Activated T-cell treated with anti-CD3 and anti-CD28 coated beads, Interleukin-2, amount 50 U/mL, for 48 hours (primary cell): ENCODE results near the gene GFI1.
"Not testable (repeated sequence)": the region's sequence is repeated elsewhere in the genome, so short reads cannot be mapped to it uniquely, and the experiment has no call there.

Experiments used
- DNase-seq, 2 experiments: peaks; one replicate each; pipeline ENCODE4 v3.0.0-alpha.2; 2020

The GFI1 gene

DNA sequence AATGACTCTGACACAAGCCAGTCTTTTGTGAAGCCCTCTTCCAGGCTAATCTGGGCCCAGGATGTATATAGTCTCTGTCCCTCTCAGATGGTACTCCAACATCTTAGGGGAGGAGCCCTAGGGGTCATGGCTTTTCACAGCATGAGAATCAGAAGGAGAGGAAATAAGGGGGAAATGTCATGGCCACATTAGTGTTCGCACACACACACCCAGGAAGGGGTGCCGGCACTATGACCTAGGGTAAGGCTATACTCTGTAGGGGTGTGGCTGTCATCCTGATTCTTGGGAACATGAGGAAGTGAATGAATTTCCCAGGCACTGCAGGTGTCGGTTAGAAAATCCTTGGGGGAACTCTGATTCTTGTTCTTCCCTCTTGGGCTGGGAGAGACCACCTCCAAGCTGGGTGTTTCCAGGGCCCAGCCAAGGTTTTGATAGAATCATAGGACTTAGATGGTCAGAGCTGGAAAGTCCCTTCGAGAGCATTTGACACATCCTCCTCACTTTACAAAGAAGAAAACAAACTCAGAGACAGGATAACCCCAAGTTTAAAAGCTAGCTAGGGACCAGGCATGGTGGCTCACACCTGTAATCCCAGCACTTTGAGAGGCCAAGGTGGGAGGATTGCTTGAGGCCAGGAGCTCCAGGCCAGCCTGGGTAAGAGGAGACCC, 22.0 kb downstream of the GFI1 start:
- peak in 1 of 2 experiments; percentile 27 for DNase-seq

DNA sequence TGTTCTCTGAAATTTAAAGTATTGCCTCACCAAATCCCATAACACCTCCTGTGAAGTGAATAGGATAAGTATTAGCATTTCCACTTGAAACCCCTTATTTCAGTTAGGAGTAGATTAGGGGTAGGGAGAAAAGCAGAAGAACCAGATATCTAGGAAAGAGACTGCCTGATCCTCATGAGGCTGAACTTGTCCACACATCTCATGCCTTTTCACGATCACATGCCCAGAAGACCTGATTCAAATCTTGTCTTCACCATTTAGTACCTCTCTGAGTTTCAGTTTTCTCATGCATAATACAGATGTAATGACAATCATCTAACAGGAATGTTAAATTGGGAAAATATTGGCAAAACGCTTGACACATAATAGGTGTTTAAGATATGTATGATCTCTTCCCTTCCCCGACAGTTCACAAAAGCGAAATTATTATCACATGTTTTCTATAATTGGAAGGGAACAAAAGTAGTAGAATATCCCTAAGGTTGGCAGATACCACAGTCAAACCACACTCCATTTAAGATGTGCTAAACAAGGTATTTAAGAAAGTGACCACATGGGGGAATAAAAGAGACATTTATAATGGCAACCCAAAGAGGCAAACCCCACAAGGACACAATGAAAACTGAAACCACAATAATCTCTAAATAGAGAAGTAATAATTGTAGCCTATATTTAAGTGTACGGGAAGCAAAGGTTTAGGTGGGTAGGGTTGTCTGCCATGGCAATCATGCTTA, 25.2 kb downstream of the GFI1 start:
- no peak for DNase-seq

DNA sequence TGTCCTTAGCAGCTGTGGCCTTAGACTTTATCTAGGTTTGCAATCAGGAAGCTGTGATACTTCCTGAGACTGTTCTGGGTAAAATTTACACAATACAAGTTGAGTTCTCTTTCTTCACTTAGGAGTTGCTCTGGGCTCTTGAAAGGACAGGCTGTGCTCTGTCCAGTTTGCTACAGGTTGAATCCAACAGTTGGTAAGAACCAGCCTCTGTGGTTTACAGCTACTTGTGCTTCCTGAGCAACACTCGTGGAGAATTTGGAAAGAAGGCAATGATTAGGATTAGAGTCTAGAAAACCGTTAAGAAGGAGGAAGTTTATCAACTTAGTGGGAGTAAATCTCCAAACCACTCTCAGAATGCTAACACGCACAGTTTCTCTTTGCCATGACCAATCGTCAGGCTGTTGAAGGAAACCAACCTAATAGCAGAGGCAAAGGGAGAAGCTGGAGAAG, 26.8 kb downstream of the GFI1 start:
- no peak for DNase-seq

DNA sequence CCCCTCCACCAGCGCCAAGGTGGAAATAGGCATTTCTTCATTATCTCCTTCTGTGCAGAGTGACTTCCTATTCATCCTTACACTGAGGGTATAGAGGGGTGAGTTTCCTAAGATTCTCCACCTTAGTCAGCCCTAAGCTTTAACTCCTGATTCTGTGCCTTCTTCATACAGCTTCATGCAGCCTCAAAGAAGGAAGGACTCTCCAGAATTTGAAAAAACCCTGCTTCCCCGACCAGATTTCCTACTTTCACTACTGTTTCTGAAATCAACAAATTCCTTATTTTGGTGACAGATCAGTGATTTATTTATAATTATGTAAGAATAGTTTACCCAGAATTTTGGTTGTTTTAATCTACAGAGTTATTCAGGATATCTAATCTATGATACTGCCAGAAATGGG, 28.6 kb downstream of the GFI1 start:
- no peak for DNase-seq

DNA sequence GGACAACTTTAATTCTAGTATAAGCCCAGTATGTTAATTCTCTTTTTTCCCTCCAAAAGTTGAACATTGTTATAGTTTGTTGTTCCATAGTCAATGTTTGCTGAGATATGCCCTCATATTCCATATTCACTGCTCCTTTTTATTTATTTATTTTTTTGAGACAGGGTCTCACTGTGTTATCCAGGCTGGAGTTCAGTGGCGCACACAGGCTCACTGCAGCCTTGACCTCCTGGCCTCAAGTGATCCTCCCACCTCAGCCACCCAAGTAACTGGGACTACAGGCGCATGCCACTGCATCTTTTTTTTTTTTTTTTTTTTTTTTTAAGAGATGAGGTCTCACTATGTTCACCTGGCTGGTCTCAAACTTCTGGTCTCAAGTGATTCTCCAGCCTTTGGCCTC, 38.7 kb downstream of the GFI1 start:
- no peak for DNase-seq

DNA sequence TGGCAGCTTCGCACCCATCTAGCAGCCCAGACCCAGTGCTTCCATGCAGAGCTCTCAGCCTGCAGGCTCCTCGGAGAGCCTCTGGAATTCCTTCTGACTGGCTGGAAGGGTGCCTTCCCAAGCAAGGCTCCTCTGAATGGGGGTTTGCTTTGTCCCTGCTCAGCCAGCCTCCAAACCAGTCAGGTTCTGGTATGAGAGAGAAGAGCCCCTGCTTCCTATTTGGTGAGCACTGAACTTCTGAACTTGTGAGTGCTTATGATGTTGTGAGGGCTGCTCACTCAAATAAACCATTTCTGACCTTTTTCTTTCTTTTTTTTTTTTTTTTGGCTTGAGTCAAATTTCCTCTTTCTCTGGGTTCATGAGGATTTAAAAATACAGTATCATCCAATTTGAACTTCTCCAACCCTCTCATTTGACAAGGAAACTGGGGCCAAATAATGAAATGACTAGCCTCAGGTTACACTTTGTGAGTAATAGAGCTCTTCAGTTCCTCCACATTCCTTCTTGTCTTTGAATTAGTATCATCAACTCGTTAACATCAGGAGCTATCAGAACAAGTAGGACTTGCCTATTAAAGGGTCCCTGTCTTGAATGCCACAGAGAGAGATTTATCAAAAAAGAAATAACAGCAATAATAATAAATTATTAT, 39.6 kb downstream of the GFI1 start:
- no peak for DNase-seq

DNA sequence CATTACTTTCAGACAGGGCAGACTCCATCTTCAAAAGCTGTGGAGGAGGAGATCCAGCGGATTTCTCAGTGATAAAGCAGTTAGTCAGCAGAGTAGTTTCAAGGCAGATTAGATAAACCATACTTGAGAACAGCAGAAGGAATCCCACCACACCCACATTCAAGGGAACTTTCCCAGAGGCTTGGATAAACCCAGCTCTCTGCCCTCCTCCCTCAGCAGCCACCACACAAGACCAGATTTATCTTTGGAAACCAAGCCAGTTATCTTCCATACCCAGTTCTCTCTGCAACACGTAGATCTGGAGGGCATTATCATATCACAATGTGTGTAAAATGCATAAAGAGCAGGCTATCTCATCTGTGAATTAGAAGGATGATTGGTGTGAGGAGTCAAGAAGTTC, 40.2 kb downstream of the GFI1 start:
- no peak for DNase-seq

DNA sequence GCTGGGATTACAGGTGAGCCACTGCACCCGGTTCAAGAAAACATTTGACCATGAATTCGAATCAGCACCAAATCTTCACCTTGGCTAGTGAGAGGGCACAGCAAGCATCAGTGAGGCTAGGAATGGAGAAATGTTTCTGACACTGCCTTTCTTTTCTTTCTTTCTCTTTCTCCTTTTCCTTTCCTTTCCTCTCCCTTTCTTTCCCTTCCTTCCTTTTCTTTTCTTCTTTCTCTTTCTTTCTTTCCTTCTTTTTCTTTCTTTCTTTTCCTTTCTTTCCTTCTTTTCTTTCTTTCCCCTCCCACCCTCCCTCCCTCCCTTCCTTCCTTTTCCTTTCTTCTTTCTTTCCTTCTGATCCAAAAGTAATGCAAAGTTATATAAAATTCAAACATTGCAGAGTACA, 40.9 kb downstream of the GFI1 start:
- DNase-seq, result no peak

DNA sequence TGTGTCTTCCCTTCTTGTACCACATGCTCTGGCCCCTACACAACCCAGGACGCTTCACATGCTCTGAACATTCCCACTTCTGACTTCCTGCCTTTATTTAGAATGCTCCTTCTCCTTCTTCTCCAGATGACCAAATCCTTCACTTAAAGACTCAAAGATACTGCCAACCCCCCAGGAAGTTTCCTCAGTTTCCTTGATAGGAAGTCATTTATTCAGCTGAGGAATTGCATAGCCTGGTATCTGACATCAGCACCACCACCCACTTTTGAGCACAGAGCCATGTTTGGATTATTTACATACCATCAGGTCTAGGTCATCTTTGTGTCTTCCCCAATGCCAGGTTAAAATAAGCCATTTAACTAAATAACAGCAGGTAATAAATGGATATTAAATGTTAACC, 42.4 kb downstream of the GFI1 start:
- DNase-seq, result no peak

DNA sequence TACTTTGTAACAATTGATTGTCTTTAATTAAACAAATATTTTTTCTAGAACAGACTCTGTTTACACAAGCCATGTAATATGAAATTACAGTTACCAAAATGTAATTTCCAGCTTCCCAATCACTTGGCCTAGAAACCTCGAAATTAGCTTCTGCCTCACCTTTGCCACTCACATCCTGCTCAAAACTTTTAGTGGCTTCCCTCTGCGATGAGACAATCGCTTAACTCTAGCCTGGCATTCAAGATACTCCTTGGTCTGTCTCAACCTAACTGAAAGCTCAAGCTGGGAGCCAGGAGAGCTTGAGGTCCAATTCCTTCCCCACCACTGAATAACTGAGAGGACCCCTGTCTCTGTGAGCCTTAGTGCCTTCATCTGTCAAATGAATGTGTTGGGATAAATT, 42.8 kb downstream of the GFI1 start:
- DNase-seq, result no peak

DNA sequence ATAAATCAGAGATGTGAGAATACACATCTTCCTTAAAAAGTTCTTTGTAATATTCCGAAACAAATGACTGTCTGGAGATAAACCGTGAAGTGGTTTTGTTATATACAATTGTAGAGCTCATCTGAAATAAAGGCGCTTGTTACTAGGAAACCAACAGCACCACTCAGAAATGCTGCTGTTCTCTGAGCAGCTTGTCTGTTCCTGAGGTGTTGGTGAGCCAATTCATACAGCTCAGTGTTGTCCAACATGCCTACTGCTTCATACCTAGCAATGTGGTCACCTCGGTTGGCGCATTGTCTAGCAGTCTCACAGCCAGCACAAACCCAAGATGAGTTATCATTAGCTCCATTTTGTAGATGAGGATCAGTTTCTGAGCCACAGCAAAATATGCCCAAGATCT, 44.4 kb downstream of the GFI1 start:
- no peak for DNase-seq

DNA sequence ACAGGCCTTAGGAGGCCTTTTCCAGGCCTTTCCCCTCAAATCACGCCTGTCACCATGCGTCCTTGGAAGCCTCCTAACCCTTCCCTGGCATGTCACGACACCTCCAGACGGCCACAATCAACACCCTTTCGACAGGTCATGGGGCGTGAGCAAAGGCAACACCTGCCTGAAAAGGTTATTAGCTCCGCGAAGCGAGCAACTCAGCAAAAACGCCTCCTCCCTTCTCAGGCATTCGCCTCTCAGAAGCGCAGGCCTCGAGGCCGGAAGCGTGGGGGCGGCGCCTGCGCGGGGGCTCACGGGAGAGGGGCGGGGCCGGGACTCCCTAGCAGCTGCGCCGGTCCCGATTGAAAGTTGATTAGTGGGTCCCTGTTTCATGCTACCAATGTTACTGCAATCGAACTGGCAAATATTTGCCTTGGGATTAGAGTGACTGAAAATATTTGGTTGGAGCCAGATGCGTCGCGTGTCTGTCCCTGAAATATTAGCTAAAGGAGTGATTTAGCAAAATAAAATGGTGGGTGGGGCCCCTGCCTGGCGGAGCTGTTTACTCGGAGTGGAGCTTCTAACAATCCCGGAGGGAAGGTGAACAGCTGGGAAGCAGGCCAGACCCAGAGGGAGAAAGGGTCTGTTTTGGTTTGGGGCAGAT, 44.9 kb downstream of the GFI1 start:
- DNase-seq, result no peak

DNA sequence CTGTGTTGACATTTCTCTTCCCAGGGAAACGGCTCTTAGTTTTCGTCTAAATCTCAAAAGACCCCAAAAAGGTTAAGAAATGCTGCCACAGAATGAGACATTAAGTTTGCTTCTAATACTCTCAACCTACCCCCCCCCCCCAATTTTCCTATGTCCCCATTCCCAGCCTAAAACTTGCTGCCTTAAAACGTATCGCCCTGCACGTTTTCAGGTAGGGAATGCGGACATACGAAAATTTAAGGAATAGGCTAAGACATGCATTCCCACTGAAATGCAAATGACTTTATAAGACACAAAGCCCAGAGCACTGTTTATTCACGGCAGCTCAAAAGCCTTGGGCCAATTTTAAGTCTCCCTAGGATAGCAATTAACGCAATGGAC, 45.4 kb downstream of the GFI1 start:
- no peak for DNase-seq

DNA sequence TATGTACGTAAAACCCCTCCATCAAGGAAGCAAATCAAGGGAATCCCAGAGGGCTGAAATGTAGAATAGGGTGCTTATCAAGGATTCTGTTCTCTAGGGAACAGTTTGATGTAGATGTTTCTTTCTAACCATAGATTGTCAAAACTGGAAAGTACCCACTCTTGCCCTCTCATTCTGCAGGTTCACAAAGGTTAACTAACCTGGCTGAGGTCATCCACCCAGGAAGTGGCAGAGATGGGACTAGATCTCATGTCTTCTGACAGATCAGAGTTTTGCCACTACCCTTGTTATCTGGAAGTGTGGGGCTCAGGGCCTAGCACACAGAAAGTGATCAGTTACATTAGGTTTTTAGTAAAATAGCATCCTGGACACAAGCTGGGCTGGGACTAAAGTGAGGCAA, 47.4 kb downstream of the GFI1 start:
- no peak for DNase-seq

DNA sequence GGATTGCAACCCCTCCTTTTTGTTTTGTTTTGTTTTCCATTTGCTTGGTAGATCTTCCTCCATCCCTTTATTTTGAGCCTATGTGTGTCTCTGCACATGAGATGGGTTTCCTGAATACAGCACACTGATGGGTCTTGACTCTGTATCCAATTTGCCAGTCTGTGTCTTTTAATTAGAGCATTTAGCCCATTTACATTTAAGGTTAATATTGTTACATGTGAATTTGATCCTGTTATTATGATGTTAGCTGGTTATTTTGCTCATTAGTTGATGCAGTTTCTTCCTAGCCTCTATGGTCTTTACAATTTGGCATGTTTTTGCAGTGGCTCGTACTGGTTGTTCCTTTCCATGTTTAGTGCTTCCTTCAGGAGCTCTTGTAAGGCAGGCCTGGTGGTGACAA, 52.2 kb downstream of the GFI1 start:
- DNase-seq, result not testable (repeated sequence)

DNA sequence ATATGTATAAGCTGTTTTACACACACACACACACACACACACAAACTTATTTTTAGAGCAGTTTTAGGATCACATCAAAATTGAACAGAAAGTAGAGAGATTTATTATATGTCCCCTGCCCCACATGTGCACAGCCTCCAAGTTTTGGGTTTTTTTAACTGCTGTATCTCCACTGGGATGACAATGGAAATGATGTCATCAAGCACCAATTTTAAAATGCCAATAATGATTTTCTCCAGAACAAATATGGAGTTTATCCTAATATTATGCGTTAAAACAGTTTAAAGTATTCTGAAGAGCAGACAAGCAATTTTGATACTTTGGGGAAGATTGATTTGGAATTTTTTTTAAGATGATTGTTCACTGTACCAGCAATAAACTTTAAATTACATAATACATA, 56.7 kb downstream of the GFI1 start:
- no peak for DNase-seq

DNA sequence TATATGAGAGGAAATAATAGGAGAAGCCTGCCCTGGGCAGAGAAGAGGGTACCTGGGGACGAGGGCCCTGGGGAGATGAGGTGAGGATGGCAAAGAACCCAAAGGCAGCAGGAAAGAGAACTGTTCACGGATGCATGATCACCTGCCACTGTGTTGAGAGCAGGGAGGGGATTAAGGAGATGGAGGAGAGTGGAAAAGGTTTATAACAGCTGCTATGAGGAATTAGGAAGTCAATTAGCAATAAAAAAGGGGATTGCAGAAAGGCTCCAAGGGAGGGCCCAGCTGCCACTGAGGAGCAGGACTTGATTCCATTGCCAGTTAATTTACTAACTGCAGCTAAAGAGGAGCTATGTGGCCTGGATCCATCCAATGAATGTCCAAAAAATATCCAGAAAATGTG, 61.1 kb downstream of the GFI1 start:
- no peak for DNase-seq
